GM10266 (cell line): ENCODE data around the gene ARHGEF17.

Experiments used
- DNase-seq: peaks from one replicate; pipeline ENCODE4 v3.0.0; 2012; ENCODE audit errors: extremely low spot score
- CTCF ChIP-seq: IDR thresholded peaks from 2 replicates; pipeline ENCODE4 v1.5.1; 2012; ENCODE audit warnings: mild to moderate bottlenecking, low read depth; ENCODE audit not compliant: control insufficient read depth, insufficient read depth; ENCODE audit errors: missing control alignments

ARHGEF17 gene

GRCh38 chr11:73372375-73372993, 64.4 kb downstream of the ARHGEF17 start:
- no peak for DNase-seq
- TF ChIP-seq CTCF: peak; percentile 14

- TF ChIP-seq CTCF: no peak
- DNase-seq: no peak
Observed at GRCh38 chr11:73374151-73374550, 66.1 kb downstream of the ARHGEF17 start.

GRCh38 chr11:73375830-73376159, 67.7 kb downstream of the ARHGEF17 start:
- DNase-seq: no peak
- no peak for TF ChIP-seq CTCF

DNA sequence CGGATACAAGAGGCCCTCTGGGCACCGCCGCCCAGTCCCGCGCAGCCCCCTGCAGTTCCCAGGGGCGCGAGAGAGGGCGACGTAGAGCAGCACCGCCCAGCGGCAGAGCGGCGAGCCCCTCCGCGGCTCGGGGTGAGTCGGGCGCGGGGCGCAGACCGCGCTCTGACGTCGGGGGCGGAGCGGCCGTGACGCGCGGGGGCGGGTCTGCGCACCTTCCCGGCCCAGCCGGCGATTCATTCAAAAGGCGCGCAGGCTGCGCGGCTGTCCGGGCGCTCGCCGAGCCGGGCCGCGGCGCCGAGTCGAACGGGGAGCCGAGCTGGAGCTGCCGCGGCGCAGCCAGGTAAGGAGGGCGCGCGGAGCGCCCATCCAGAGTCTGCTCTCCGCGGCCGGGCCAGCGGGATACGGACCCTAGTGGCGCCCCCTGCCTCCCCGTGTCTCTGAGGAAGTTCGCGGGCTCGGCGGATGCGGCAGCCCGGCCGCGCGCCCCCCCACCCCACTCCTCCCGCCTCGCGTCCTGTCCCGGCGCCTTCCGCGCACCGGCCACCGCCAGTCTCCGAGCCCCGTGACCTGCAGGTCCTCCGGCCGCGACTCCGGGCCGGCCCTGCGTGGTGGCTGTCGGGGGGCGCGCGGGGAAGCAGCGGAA, 68.2 kb downstream of the ARHGEF17 start, which contains the start of gene RELT:
RELT (plus strand) TSS at position 240 of the 643 bp plus-strand sequence. CDS start 12,738 bp downstream, outside the sequence.
- peak; percentile 99 for DNase-seq
- TF ChIP-seq CTCF: peak; percentile 97

DNA sequence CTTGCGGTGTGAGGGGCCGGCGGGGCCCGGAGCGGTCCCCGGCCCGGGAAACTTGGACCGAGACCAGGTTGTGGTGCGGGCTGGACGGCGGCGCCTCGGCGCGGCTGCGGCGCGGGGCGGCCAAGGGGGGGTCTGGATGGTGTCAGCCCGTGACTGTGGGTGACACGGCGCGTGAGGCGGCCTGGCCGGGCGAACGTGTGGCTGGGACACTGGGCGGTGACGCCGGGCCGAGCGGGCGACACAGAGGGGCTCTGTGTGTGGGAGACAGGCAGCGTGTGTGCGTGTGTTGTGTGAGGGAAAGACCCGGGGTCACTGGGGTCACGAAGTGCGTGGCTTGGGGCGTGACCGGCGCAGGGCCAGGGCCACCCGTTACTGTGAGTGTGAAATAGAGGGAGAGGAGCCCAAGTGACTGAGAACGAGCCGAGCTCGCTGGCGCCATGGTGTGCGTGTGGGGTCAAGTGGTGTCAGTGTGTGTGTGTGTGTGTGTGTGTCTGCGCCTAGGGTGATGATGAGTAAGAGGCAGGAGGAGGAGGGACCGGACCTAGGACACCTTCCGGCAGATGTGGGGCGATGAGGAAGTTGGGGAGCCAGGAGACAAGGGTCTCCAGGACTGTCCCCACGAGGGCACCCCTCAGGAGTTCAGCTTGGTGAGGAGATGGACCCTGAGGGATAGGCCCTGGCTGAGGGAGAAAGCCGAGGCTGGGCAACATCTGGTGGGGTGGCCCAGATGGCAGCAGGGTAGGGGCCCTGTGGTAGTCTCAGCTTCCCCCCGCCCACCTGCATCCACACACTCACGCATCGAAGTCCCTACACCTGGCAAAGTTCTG, 68.9 kb downstream of the ARHGEF17 start:
- peak; percentile 87 for DNase-seq

GRCh38 chr11:73379189-73379880, 71.3 kb downstream of the ARHGEF17 start:
- no peak for DNase-seq
- no peak for TF ChIP-seq CTCF

More for the DNA sequence above, 68.9 kb downstream of the ARHGEF17 start:
- no peak for TF ChIP-seq CTCF
